Measurements from ENCODE around the gene KIF26B. TPM values are rescaled to one million over a fixed set of nuclear protein-coding genes. Genes with fewer than 3 reads are reported as not detected.
A peak's percentile ranks its signal among the peaks of the same experiment; 100 is the strongest.

Gene KIF26B
- total RNA-seq, 1 experiment from 2014 or later = 2.3 TPM

- Histone ChIP-seq H3K27ac (ENCODE audit: low read length) (no peak overlapping the region), H3K9me2 (replicated peaks; ENCODE audit: insufficient read depth, low read length) (no peaks in the 10 kb centered on the region), H3K4me1 (ENCODE audit: low read length) (peaks cover 2% of the 10 kb centered on the region; the same call in 1 of the 2 replicates), H3K36me3 (ENCODE audit: insufficient read depth, low read length) (no peaks in the 10 kb centered on the region), H3K4me2 (ENCODE audit: low read depth, low read length, poor library complexity, severe bottlenecking) (no peak overlapping the region), H3K27me3 (ENCODE audit: low read length) (no peaks in the 10 kb centered on the region), H2AFZ (ENCODE audit: low read length) (no peak overlapping the region), H4K20me1 (ENCODE audit: insufficient read depth, low read depth, low read length) (no peaks in the 10 kb centered on the region), H3K9me3 (ENCODE audit: low read length) (no peaks in the 10 kb centered on the region), H3K79me2 (ENCODE audit: low read length) (no peaks in the 10 kb centered on the region), H3K4me3 (ENCODE audit: low read length) (no peak overlapping the region), H3K9ac (ENCODE audit: low read length) (no peak overlapping the region)
- DNase-seq = no peak
Measured at GRCh38 chr1:245142976-245143375, 11.8 kb upstream of the KIF26B start.

GRCh38 chr1:245143849-245144248, 10.9 kb upstream of the KIF26B start:
- no peaks in the 10 kb centered on the region for H4K20me1 ChIP-seq (ENCODE audit: insufficient read depth, low read depth, low read length)
- no peak overlapping the region for H2AFZ ChIP-seq (ENCODE audit: low read length)
- H3K4me1 ChIP-seq (ENCODE audit: low read length) = peaks cover 2% of the 10 kb centered on the region; the same call in 1 of the 2 replicates
- no peak overlapping the region for H3K9ac ChIP-seq (ENCODE audit: low read length)
- H3K79me2 ChIP-seq (ENCODE audit: low read length) = no peaks in the 10 kb centered on the region
- no peaks in the 10 kb centered on the region for H3K9me2 ChIP-seq (replicated peaks; ENCODE audit: insufficient read depth, low read length)
- H3K4me3 ChIP-seq (ENCODE audit: low read length) = no peak overlapping the region
- no peak overlapping the region for H3K27ac ChIP-seq (ENCODE audit: low read length)
- H3K27me3 ChIP-seq (ENCODE audit: low read length) = no peaks in the 10 kb centered on the region
- DNase-seq = no peak
- H3K9me3 ChIP-seq (ENCODE audit: low read length) = no peaks in the 10 kb centered on the region
- H3K4me2 ChIP-seq (ENCODE audit: low read depth, low read length, poor library complexity, severe bottlenecking) = no peak overlapping the region
- no peaks in the 10 kb centered on the region for H3K36me3 ChIP-seq (ENCODE audit: insufficient read depth, low read length)

GRCh38 chr1:245148069-245148468, 6.7 kb upstream of the KIF26B start:
- Histone ChIP-seq H3K9me3 (ENCODE audit: low read length) (no peaks in the 10 kb centered on the region), H3K27me3 (ENCODE audit: low read length) (no peaks in the 10 kb centered on the region), H4K20me1 (ENCODE audit: insufficient read depth, low read depth, low read length) (no peaks in the 10 kb centered on the region), H3K4me2 (ENCODE audit: low read depth, low read length, poor library complexity, severe bottlenecking) (no peak overlapping the region), H3K36me3 (ENCODE audit: insufficient read depth, low read length) (no peaks in the 10 kb centered on the region), H3K79me2 (ENCODE audit: low read length) (no peaks in the 10 kb centered on the region), H3K9ac (ENCODE audit: low read length) (no peak overlapping the region), H3K4me1 (ENCODE audit: low read length) (peaks cover 3% of the 10 kb centered on the region), H3K27ac (ENCODE audit: low read length) (no peak overlapping the region), H3K4me3 (ENCODE audit: low read length) (no peak overlapping the region), H2AFZ (ENCODE audit: low read length) (no peak overlapping the region), H3K9me2 (replicated peaks; ENCODE audit: insufficient read depth, low read length) (no peaks in the 10 kb centered on the region)
- DNase-seq = no peak

- Histone ChIP-seq H3K9me2 (replicated peaks; ENCODE audit: insufficient read depth, low read length) (no peaks in the 10 kb centered on the region), H3K9me3 (ENCODE audit: low read length) (no peaks in the 10 kb centered on the region), H3K27me3 (ENCODE audit: low read length) (no peaks in the 10 kb centered on the region), H2AFZ (ENCODE audit: low read length) (no peak overlapping the region), H4K20me1 (ENCODE audit: insufficient read depth, low read depth, low read length) (no peaks in the 10 kb centered on the region), H3K4me3 (ENCODE audit: low read length) (no peak overlapping the region), H3K27ac (ENCODE audit: low read length) (no peak overlapping the region), H3K4me2 (ENCODE audit: low read depth, low read length, poor library complexity, severe bottlenecking) (no peak overlapping the region), H3K36me3 (ENCODE audit: insufficient read depth, low read length) (no peaks in the 10 kb centered on the region), H3K4me1 (ENCODE audit: low read length) (peaks cover 10% of the 10 kb centered on the region), H3K9ac (ENCODE audit: low read length) (no peak overlapping the region), H3K79me2 (ENCODE audit: low read length) (no peaks in the 10 kb centered on the region)
- no peak for DNase-seq
Measured at GRCh38 chr1:245148861-245149260, 5.9 kb upstream of the KIF26B start.

- peaks cover 19% of the 10 kb centered on the region for H3K4me1 ChIP-seq (ENCODE audit: low read length)
Measured at GRCh38 chr1:245153081-245153551, 1.7 kb upstream of the KIF26B start.

GRCh38 chr1:245153552-245154428, 995 bp upstream of the KIF26B start:
- Histone ChIP-seq H3K4me3 (ENCODE audit: low read length) (peak overlapping the region; percentile 54; the same call in 1 of the 2 replicates), H3K9ac (ENCODE audit: low read length) (no peak overlapping the region), H3K4me2 (ENCODE audit: low read depth, low read length, poor library complexity, severe bottlenecking) (peak overlapping the region; percentile 70), H3K27ac (ENCODE audit: low read length) (no peak overlapping the region), H3K27me3 (ENCODE audit: low read length) (no peaks in the 10 kb centered on the region), H3K36me3 (ENCODE audit: insufficient read depth, low read length) (no peaks in the 10 kb centered on the region), H3K4me1 (ENCODE audit: low read length) (peaks cover 19% of the 10 kb centered on the region), H3K9me2 (replicated peaks; ENCODE audit: insufficient read depth, low read length) (no peaks in the 10 kb centered on the region), H2AFZ (ENCODE audit: low read length) (no peak overlapping the region), H4K20me1 (ENCODE audit: insufficient read depth, low read depth, low read length) (no peaks in the 10 kb centered on the region), H3K9me3 (ENCODE audit: low read length) (no peaks in the 10 kb centered on the region), H3K79me2 (ENCODE audit: low read length) (no peaks in the 10 kb centered on the region)
- no peak for DNase-seq

More at GRCh38 chr1:245153081-245153551, 1.7 kb upstream of the KIF26B start:
- Histone ChIP-seq H3K36me3 (ENCODE audit: insufficient read depth, low read length) (no peaks in the 10 kb centered on the region), H3K9me2 (replicated peaks; ENCODE audit: insufficient read depth, low read length) (no peaks in the 10 kb centered on the region), H3K4me2 (ENCODE audit: low read depth, low read length, poor library complexity, severe bottlenecking) (peak overlapping the region; percentile 70), H3K4me3 (ENCODE audit: low read length) (peak overlapping the region; percentile 54; the same call in 1 of the 2 replicates), H2AFZ (ENCODE audit: low read length) (no peak overlapping the region), H3K9ac (ENCODE audit: low read length) (no peak overlapping the region), H3K27ac (ENCODE audit: low read length) (no peak overlapping the region), H3K9me3 (ENCODE audit: low read length) (no peaks in the 10 kb centered on the region), H4K20me1 (ENCODE audit: insufficient read depth, low read depth, low read length) (no peaks in the 10 kb centered on the region), H3K27me3 (ENCODE audit: low read length) (no peaks in the 10 kb centered on the region), H3K79me2 (ENCODE audit: low read length) (no peaks in the 10 kb centered on the region)
- DNase-seq = peak; percentile 89

- Histone ChIP-seq H3K36me3 (ENCODE audit: insufficient read depth, low read length) (no peaks in the 10 kb centered on the region), H3K27me3 (ENCODE audit: low read length) (no peaks in the 10 kb centered on the region), H2AFZ (ENCODE audit: low read length) (no peak overlapping the region), H3K27ac (ENCODE audit: low read length) (no peak overlapping the region), H3K4me1 (ENCODE audit: low read length) (peaks cover 19% of the 10 kb centered on the region), H3K4me3 (ENCODE audit: low read length) (no peak overlapping the region), H3K9me2 (replicated peaks; ENCODE audit: insufficient read depth, low read length) (no peaks in the 10 kb centered on the region), H3K9ac (ENCODE audit: low read length) (no peak overlapping the region), H3K79me2 (ENCODE audit: low read length) (no peaks in the 10 kb centered on the region), H3K4me2 (ENCODE audit: low read depth, low read length, poor library complexity, severe bottlenecking) (no peak overlapping the region), H4K20me1 (ENCODE audit: insufficient read depth, low read depth, low read length) (no peaks in the 10 kb centered on the region), H3K9me3 (ENCODE audit: low read length) (no peaks in the 10 kb centered on the region)
- no peak for DNase-seq
Measured at GRCh38 chr1:245155272-245156040, 671 bp downstream of the KIF26B start.
